CD14-positive monocyte (primary cell): ENCODE data around the gene SASH3. TPM values are rescaled to one million over a fixed set of nuclear protein-coding genes. Genes with fewer than 3 reads are reported as not detected.

Experiments used
- DNase-seq, 3 donors: peaks; one replicate each; pipeline ENCODE4 v3.0.0-alpha.2; 2011 to 2022
- H2AFZ ChIP-seq: 2 replicates; pipeline ENCODE4 v1.6.0; 2012; ENCODE audit warnings: mild to moderate bottlenecking, low read depth, low read length, inconsistent platforms; ENCODE audit not compliant: insufficient read depth, poor library complexity, severe bottlenecking
- H3K27ac ChIP-seq, 2 donors: 1 replicate in 1 of 2; 2 replicates in 1 of 2; pipeline ENCODE4 v1.5.1; 2012 to 2013; ENCODE audit warnings: low read length in 2 of 2, control low read depth in 1 of 2, inconsistent platforms in 1 of 2, low read depth in 1 of 2, mild to moderate bottlenecking in 1 of 2
- H3K27me3 ChIP-seq, 2 donors: one replicate each; pipeline versions ENCODE4 v1.6.0 to v1.6.1; 2011 to 2013; ENCODE audit warnings: low read length in 2 of 2; ENCODE audit not compliant: control insufficient read depth in 2 of 2, insufficient read depth in 2 of 2
- H3K36me3 ChIP-seq, 2 donors: replicated peaks in 1 of 2; 1 replicate in 1 of 2; 2 replicates in 1 of 2; pipeline versions ENCODE4 v1.5.1 to v1.6.1; 2012 to 2013; ENCODE audit warnings: low read length in 2 of 2, control low read depth in 1 of 2, inconsistent platforms in 1 of 2, mild to moderate bottlenecking in 1 of 2; ENCODE audit not compliant: insufficient read depth in 2 of 2, control insufficient read depth in 1 of 2
- H3K4me1 ChIP-seq, 2 donors: 1 replicate in 1 of 2; 2 replicates in 1 of 2; pipeline versions ENCODE4 v1.5.1 to v1.6.1; 2012 to 2013; ENCODE audit warnings: low read length in 2 of 2, control low read depth in 1 of 2, inconsistent platforms in 1 of 2, mild to moderate bottlenecking in 1 of 2, moderate library complexity in 1 of 2; ENCODE audit not compliant: insufficient read depth in 2 of 2, control insufficient read depth in 1 of 2
- H3K4me2 ChIP-seq: replicated peaks from 2 replicates; pipeline ENCODE3; 2012; ENCODE audit warnings: low read length, moderate library complexity, mild to moderate bottlenecking; ENCODE audit not compliant: poor library complexity, severe bottlenecking; ENCODE audit errors: extremely low read depth
- H3K4me3 ChIP-seq, 3 experiments: fragments of 200-600 bp in 1 of 3; sonication (generic) in 1 of 3; replicated peaks in 1 of 3; 1 replicate in 2 of 3; 2 replicates in 1 of 3; pipeline ENCODE4 v1.5.1; 2011 to 2013; ENCODE audit warnings: low read length in 3 of 3, mild to moderate bottlenecking in 3 of 3, control low read depth in 2 of 3, low read depth in 2 of 3, inconsistent platforms in 1 of 3, moderate library complexity in 1 of 3
- H3K79me2 ChIP-seq: 2 replicates; pipeline ENCODE4 v1.6.0; 2012; ENCODE audit warnings: mild to moderate bottlenecking, control low read depth, inconsistent platforms, low read length, moderate library complexity; ENCODE audit not compliant: insufficient read depth
- H3K9ac ChIP-seq: 2 replicates; pipeline ENCODE4 v1.6.0; 2017; ENCODE audit warnings: low read length, mild to moderate bottlenecking; ENCODE audit not compliant: insufficient read depth, poor library complexity, severe bottlenecking
- H3K9me3 ChIP-seq, 2 donors: replicated peaks in 1 of 2; 1 replicate in 1 of 2; 2 replicates in 1 of 2; pipeline versions ENCODE4 v1.5.1 to v1.6.1; 2012 to 2013; ENCODE audit warnings: low read length in 2 of 2, control low read depth in 1 of 2; ENCODE audit not compliant: control insufficient read depth in 1 of 2, insufficient read depth in 1 of 2
- H4K20me1 ChIP-seq: 2 replicates; pipeline ENCODE4 v1.6.0; 2012; ENCODE audit warnings: mild to moderate bottlenecking, low read length, control low read depth, moderate library complexity; ENCODE audit not compliant: insufficient read depth
- H3K27ac Mint-ChIP-seq, 7 donors: one replicate each; pipeline ENCODE4 v1.8.0; 2020; ENCODE audit warnings: mild to moderate bottlenecking in 7 of 7, mixed read lengths in 7 of 7, moderate library complexity in 6 of 7, inconsistent platforms in 2 of 7
- H3K27me3 Mint-ChIP-seq, 3 donors: one replicate each; pipeline ENCODE4 v1.8.0; 2021 to 2022; ENCODE audit warnings: low read depth in 3 of 3, mild to moderate bottlenecking in 3 of 3, mixed read lengths in 3 of 3, moderate library complexity in 3 of 3, inconsistent platforms in 1 of 3
- H3K36me3 Mint-ChIP-seq, 2 donors: one replicate each; pipeline ENCODE4 v1.8.0; 2020; ENCODE audit warnings: mixed read lengths in 2 of 2, inconsistent platforms in 1 of 2, mild to moderate bottlenecking in 1 of 2
- H3K4me1 Mint-ChIP-seq: one replicate; pipeline ENCODE4 v1.8.0; 2020; ENCODE audit warnings: mild to moderate bottlenecking, mixed read lengths
- H3K4me3 Mint-ChIP-seq, 2 donors: one replicate each; pipeline ENCODE4 v1.8.0; 2020; ENCODE audit warnings: mild to moderate bottlenecking in 2 of 2, mixed read lengths in 2 of 2, moderate library complexity in 1 of 2
- H3K9me3 Mint-ChIP-seq, 7 donors: one replicate each; pipeline ENCODE4 v1.8.0; 2020 to 2022; ENCODE audit warnings: mixed read lengths in 7 of 7, mild to moderate bottlenecking in 6 of 7, moderate library complexity in 6 of 7, inconsistent platforms in 2 of 7
- CTCF ChIP-seq: fragments of 200-600 bp; IDR thresholded peaks from one replicate; pipeline ENCODE4 v1.8.0; 2022; ENCODE audit warnings: antibody characterized with exemption, mild to moderate bottlenecking
- WGBS: methylation state at CpG from one replicate; pipeline ENCODE4 v1.1.5; 2013; ENCODE audit warnings: missing lambda C conversion rate; ENCODE audit not compliant: insufficient coverage; 5-methylcytosine and 5-hydroxymethylcytosine counted together
- intact Hi-C, 2 donors: fragments of 100-400 bp; cut with micrococcal nuclease; formaldehyde crosslinking; loops; one replicate each; pipeline versions ENCODE4 v1.15.0 to v1.15.1; 2023
- polyA plus RNA-seq, 3 donors: library from polyadenylated mRNA; depleted of rRNA in 1 of 3; unstranded in 2 of 3; stranded (reverse) in 1 of 3; fragments of 300-500 nt in 2 of 3; fragments of >200 nt in 1 of 3; fragmentation: Illumina TruSeq in 2 of 3; gene quantifications; 1 replicate in 2 of 3; 2 replicates in 1 of 3; pipeline ENCODE4 v1.2.3, GENCODE V29; 2012 to 2021

SASH3 gene
- polyA plus RNA-seq, 3 donors, result 127 to 272 (median 179) TPM

- H4K20me1 ChIP-seq, result no peaks in the 10 kb centered on the region
- H3K4me1 Mint-ChIP-seq, result peaks cover 54% of the 10 kb centered on the region
- H3K9me3 Mint-ChIP-seq, result peaks cover 0 to 9% (median 2%) of the 10 kb centered on the region in 7 donors
- no peaks in the 10 kb centered on the region for H3K36me3 ChIP-seq
- H3K27me3 Mint-ChIP-seq, result peaks cover 0 to 3% (median 0%) of the 10 kb centered on the region in 3 donors
- no peak overlapping the region for H2AFZ ChIP-seq
- no peak for TF ChIP-seq CTCF
- H3K36me3 Mint-ChIP-seq, result peaks cover 0 to under 1% of the 10 kb centered on the region in 2 donors
- no peaks in the 10 kb centered on the region for H3K27me3 ChIP-seq
- H3K79me2 ChIP-seq, result no peaks in the 10 kb centered on the region
- H3K9me3 ChIP-seq, result no peaks in the 10 kb centered on the region
- WGBS, result no CpG with 5 or more reads among the region's 6 CpGs
- H3K4me2 ChIP-seq, result no peak overlapping the region
- no peak for DNase-seq
- H3K9ac ChIP-seq, result no peak overlapping the region
- intact Hi-C loops, result loop anchor here in 1 of 2 donors (5.0 kb wide), 1 partner anchor 129 kb away; no protein-coding TSS in a partner anchor
- H3K4me3 Mint-ChIP-seq, result no peak overlapping the region
- H3K4me1 ChIP-seq, result peaks cover 47 to 50% of the 10 kb centered on the region in 2 donors
- H3K4me3 ChIP-seq, result no peak overlapping the region
- H3K27ac Mint-ChIP-seq, result no peak overlapping the region
- no peak overlapping the region for H3K27ac ChIP-seq
These were observed 43.3 kb upstream of the SASH3 start for GRCh38 chrX:129736491-129736890.

GRCh38 chrX:129737916-129738315 lies 41.8 kb upstream of the SASH3 start:
- Histone ChIP-seq H3K27me3 (no peaks in the 10 kb centered on the region), H3K9ac (no peak overlapping the region), H3K36me3 (no peaks in the 10 kb centered on the region), H3K9me3 (no peaks in the 10 kb centered on the region), H4K20me1 (no peaks in the 10 kb centered on the region), H3K4me3 (no peak overlapping the region), H3K27ac (peak overlapping the region; percentile 67 to 74), H3K79me2 (no peaks in the 10 kb centered on the region), H2AFZ (no peak overlapping the region), H3K4me1 (peaks cover 51 to 54% of the 10 kb centered on the region in 2 donors), H3K4me2 (peak overlapping the region; percentile 41)
- WGBS, result 0% methylated on average over 1 of the region's 5 CpGs
- no peak for TF ChIP-seq CTCF
- Mint-ChIP-seq H3K27ac (peak overlapping the region; percentile 76 to 93 (median 86)), H3K27me3 (peaks cover 0 to 3% (median 0%) of the 10 kb centered on the region in 3 donors), H3K4me3 (no peak overlapping the region), H3K36me3 (no peaks in the 10 kb centered on the region), H3K4me1 (peaks cover 52% of the 10 kb centered on the region), H3K9me3 (peaks cover 0 to 9% (median 2%) of the 10 kb centered on the region in 7 donors)
- DNase-seq, result peak; percentile 75 to 85 (median 75)
- intact Hi-C loops, result loop anchor here in 1 of 2 donors (5.0 kb wide), 1 partner anchor 131 kb away; no protein-coding TSS in a partner anchor
